AG09319 (cell line): ENCODE results near the gene RFLNA.

Source experiments
- DNase-seq: peaks from one replicate; pipeline ENCODE4 v3.0.0-alpha.2; 2010; ENCODE audit warnings: low read depth; ENCODE audit errors: extremely low read depth
- CTCF ChIP-seq: IDR thresholded peaks from 2 replicates; pipeline ENCODE4 v1.5.1; 2011; ENCODE audit warnings: low read depth, mild to moderate bottlenecking, inconsistent platforms, low read length, moderate library complexity

Gene RFLNA

GRCh38 chr12:124316257-124316900, 21.5 kb downstream of the RFLNA start:
- TF ChIP-seq CTCF: no peak

GRCh38 chr12:124317400-124317799, 22.5 kb downstream of the RFLNA start:
- no peak for DNase-seq
- TF ChIP-seq CTCF: no peak

More at GRCh38 chr12:124316257-124316900, 21.5 kb downstream of the RFLNA start:
- DNase-seq: no peak

GRCh38 chr12:124318278-124319020, 23.6 kb downstream of the RFLNA start:
- no peak for DNase-seq
- TF ChIP-seq CTCF: no peak

- TF ChIP-seq CTCF: no peak
- DNase-seq: no peak
Measured at GRCh38 chr12:124319368-124320050, 24.6 kb downstream of the RFLNA start.

GRCh38 chr12:124321040-124321481, 26.2 kb downstream of the RFLNA start:
- DNase-seq: no peak
- peak; percentile 95 for TF ChIP-seq CTCF

- TF ChIP-seq CTCF: no peak
- DNase-seq: no peak
Measured at GRCh38 chr12:124321556-124322270, 26.8 kb downstream of the RFLNA start.
